ENCODE measurements around the gene CCSAP.

DNA sequence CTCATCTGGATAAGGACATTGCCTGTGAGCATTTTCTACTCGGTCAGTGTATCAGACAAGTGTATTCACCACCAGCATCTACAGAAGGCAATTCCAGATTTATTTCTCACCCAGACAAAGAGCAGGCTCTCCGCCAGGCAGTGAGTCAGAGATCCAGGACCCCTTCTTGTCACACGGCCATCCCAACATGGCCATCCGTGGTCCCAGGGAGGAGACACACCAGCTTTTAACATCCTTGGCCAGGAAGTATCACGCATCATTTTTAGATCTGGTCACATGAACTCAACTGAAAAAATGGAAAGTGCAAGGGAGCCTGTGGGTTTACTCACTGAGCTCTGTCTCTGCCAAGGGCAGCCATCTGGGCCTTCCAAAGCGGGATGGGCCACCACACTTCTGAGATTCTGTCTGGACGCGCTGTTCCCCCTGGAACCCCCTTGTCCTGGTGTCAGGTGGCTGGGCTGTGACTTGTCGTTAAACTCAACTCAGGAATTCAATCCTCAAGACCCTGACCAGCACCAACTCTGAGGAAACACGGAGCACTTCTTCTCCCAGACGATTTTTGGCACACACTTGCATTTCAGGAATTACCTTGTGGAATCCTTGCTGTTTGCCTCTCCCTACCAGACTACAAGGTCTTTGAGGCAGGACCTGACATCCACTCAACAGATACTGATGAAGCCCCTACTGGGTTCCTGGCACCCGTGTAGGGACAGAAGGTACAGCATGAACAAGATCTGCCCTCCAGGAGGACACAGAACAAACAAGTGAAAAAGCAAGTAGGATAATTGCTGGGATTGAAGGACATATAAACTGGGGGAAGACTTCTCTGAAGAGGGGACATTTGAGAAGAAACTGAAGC lies 21.6 kb upstream of the CCSAP start:
- TF ChIP-seq, protein P1, sequence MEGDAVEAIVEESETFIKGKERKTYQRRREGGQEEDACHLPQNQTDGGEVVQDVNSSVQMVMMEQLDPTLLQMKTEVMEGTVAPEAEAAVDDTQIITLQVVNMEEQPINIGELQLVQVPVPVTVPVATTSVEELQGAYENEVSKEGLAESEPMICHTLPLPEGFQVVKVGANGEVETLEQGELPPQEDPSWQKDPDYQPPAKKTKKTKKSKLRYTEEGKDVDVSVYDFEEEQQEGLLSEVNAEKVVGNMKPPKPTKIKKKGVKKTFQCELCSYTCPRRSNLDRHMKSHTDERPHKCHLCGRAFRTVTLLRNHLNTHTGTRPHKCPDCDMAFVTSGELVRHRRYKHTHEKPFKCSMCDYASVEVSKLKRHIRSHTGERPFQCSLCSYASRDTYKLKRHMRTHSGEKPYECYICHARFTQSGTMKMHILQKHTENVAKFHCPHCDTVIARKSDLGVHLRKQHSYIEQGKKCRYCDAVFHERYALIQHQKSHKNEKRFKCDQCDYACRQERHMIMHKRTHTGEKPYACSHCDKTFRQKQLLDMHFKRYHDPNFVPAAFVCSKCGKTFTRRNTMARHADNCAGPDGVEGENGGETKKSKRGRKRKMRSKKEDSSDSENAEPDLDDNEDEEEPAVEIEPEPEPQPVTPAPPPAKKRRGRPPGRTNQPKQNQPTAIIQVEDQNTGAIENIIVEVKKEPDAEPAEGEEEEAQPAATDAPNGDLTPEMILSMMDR (IDR thresholded peaks at IDR 0.05 in 4 of 5, conservative IDR thresholded peaks at IDR 0.05 in 1 of 5), result no peak
- no peak for TF ChIP-seq POLR2A (IDR thresholded peaks at IDR 0.05)

Measured in gastrocnemius medialis (tissue), 4 donors.